ENCODE data around the gene SMKR1.

GRCh38 chr7:129502708-129503685 is 666 bp downstream of the SMKR1 start:
- TF ChIP-seq, protein P1, sequence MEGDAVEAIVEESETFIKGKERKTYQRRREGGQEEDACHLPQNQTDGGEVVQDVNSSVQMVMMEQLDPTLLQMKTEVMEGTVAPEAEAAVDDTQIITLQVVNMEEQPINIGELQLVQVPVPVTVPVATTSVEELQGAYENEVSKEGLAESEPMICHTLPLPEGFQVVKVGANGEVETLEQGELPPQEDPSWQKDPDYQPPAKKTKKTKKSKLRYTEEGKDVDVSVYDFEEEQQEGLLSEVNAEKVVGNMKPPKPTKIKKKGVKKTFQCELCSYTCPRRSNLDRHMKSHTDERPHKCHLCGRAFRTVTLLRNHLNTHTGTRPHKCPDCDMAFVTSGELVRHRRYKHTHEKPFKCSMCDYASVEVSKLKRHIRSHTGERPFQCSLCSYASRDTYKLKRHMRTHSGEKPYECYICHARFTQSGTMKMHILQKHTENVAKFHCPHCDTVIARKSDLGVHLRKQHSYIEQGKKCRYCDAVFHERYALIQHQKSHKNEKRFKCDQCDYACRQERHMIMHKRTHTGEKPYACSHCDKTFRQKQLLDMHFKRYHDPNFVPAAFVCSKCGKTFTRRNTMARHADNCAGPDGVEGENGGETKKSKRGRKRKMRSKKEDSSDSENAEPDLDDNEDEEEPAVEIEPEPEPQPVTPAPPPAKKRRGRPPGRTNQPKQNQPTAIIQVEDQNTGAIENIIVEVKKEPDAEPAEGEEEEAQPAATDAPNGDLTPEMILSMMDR (IDR thresholded peaks at IDR 0.05), result no peak
- TF ChIP-seq POLR2AphosphoS5 (IDR thresholded peaks at IDR 0.05), result no peak
